Measurements from ENCODE around the gene SLC12A8. TPM values are rescaled to one million over a fixed set of nuclear protein-coding genes. Genes with fewer than 3 reads are reported as not detected.

The SLC12A8 gene
- total and polyA plus RNA-seq, 2 donors (not counting 1 experiment from before 2014, with no cell fraction given) = 15.1 to 19.5 TPM

- Histone ChIP-seq H3K4me3 (replicated peaks in 1 of 4; ENCODE audit: control extremely low read depth in 1 of 4, insufficient read depth in 1 of 4, low read depth in 3 of 4, low read length in 4 of 4) (no peak overlapping the region), H3K4me1 (ENCODE audit: control insufficient read depth, extremely low read depth, insufficient read depth, low read length) (no peaks in the 10 kb centered on the region), H3K27ac (ENCODE audit: insufficient read depth, low read length) (no peak overlapping the region), H3K9me3 (ENCODE audit: control insufficient read depth, insufficient read depth, low read depth, low read length) (no peaks in the 10 kb centered on the region), H3K36me3 (ENCODE audit: control insufficient read depth, insufficient read depth, low read length) (peaks cover 3% of the 10 kb centered on the region), H4K20me1 (ENCODE audit: control insufficient read depth, extremely low read depth, insufficient read depth, low read length) (peaks cover 2% of the 10 kb centered on the region), H2AFZ (ENCODE audit: low read length) (no peak overlapping the region), H3K4me2 (ENCODE audit: extremely low read depth, insufficient read depth, low read length) (no peak overlapping the region), H3K9ac (ENCODE audit: insufficient read depth, low read length) (no peak overlapping the region), H3K79me2 (ENCODE audit: control insufficient read depth, insufficient read depth, low read length) (peaks cover 89% of the 10 kb centered on the region), H3K27me3 (ENCODE audit: control insufficient read depth, insufficient read depth, low read length) (no peaks in the 10 kb centered on the region)
- TF ChIP-seq CTCF (conservative IDR thresholded peaks at IDR 0.05 in 1 of 2, IDR thresholded peaks at IDR 0.05 in 1 of 2; ENCODE audit: low read depth in 1 of 2, low read length in 2 of 2) (no peak), EZH2 (IDR thresholded peaks at IDR 0.05; ENCODE audit: low read length, missing control alignments) (no peak)
- DNase-seq (ENCODE audit: low read depth in 2 of 2) = no peak
Measured at GRCh38 chr3:125033616-125034015, 178.9 kb downstream of the SLC12A8 start.

GRCh38 chr3:125033135-125033534 is 179.4 kb downstream of the SLC12A8 start:
- Histone ChIP-seq H3K9ac (ENCODE audit: insufficient read depth, low read length) (no peak overlapping the region), H3K79me2 (ENCODE audit: control insufficient read depth, insufficient read depth, low read length) (peaks cover 89% of the 10 kb centered on the region), H3K36me3 (ENCODE audit: control insufficient read depth, insufficient read depth, low read length) (peaks cover 5% of the 10 kb centered on the region)

GRCh38 chr3:125032683-125033082 is 179.9 kb downstream of the SLC12A8 start:
- no peaks in the 10 kb centered on the region for H3K4me1 ChIP-seq (ENCODE audit: control insufficient read depth, extremely low read depth, insufficient read depth, low read length)
- H2AFZ ChIP-seq (ENCODE audit: low read length) = no peak overlapping the region
- H3K27me3 ChIP-seq (ENCODE audit: control insufficient read depth, insufficient read depth, low read length) = no peaks in the 10 kb centered on the region
- peaks cover 9% of the 10 kb centered on the region for H3K36me3 ChIP-seq (ENCODE audit: control insufficient read depth, insufficient read depth, low read length)
- no peak overlapping the region for H3K4me3 ChIP-seq (replicated peaks in 1 of 4; ENCODE audit: control extremely low read depth in 1 of 4, insufficient read depth in 1 of 4, low read depth in 3 of 4, low read length in 4 of 4)
- H3K27ac ChIP-seq (ENCODE audit: insufficient read depth, low read length) = no peak overlapping the region
- no peak for DNase-seq (ENCODE audit: low read depth in 2 of 2)
- H3K9me3 ChIP-seq (ENCODE audit: control insufficient read depth, insufficient read depth, low read depth, low read length) = no peaks in the 10 kb centered on the region
- H4K20me1 ChIP-seq (ENCODE audit: control insufficient read depth, extremely low read depth, insufficient read depth, low read length) = peaks cover 2% of the 10 kb centered on the region
- no peak overlapping the region for H3K4me2 ChIP-seq (ENCODE audit: extremely low read depth, insufficient read depth, low read length)
- H3K79me2 ChIP-seq (ENCODE audit: control insufficient read depth, insufficient read depth, low read length) = peaks cover 89% of the 10 kb centered on the region
- TF ChIP-seq CTCF (conservative IDR thresholded peaks at IDR 0.05 in 1 of 2, IDR thresholded peaks at IDR 0.05 in 1 of 2; ENCODE audit: low read depth in 1 of 2, low read length in 2 of 2) = no peak
- TF ChIP-seq EZH2 (IDR thresholded peaks at IDR 0.05; ENCODE audit: low read length, missing control alignments) = no peak
- no peak overlapping the region for H3K9ac ChIP-seq (ENCODE audit: insufficient read depth, low read length)

More at GRCh38 chr3:125033135-125033534, 179.4 kb downstream of the SLC12A8 start:
- H3K4me2 ChIP-seq (ENCODE audit: extremely low read depth, insufficient read depth, low read length) = no peak overlapping the region
- H3K27me3 ChIP-seq (ENCODE audit: control insufficient read depth, insufficient read depth, low read length) = no peaks in the 10 kb centered on the region
- H3K27ac ChIP-seq (ENCODE audit: insufficient read depth, low read length) = no peak overlapping the region
- H3K4me1 ChIP-seq (ENCODE audit: control insufficient read depth, extremely low read depth, insufficient read depth, low read length) = no peaks in the 10 kb centered on the region
- no peak for DNase-seq (ENCODE audit: low read depth in 2 of 2)
- no peak overlapping the region for H2AFZ ChIP-seq (ENCODE audit: low read length)
- no peaks in the 10 kb centered on the region for H3K9me3 ChIP-seq (ENCODE audit: control insufficient read depth, insufficient read depth, low read depth, low read length)
- TF ChIP-seq EZH2 (IDR thresholded peaks at IDR 0.05; ENCODE audit: low read length, missing control alignments) = no peak
- TF ChIP-seq CTCF (conservative IDR thresholded peaks at IDR 0.05 in 1 of 2, IDR thresholded peaks at IDR 0.05 in 1 of 2; ENCODE audit: low read depth in 1 of 2, low read length in 2 of 2) = no peak
- peaks cover 2% of the 10 kb centered on the region for H4K20me1 ChIP-seq (ENCODE audit: control insufficient read depth, extremely low read depth, insufficient read depth, low read length)
- no peak overlapping the region for H3K4me3 ChIP-seq (replicated peaks in 1 of 4; ENCODE audit: control extremely low read depth in 1 of 4, insufficient read depth in 1 of 4, low read depth in 3 of 4, low read length in 4 of 4)

Other genes with a start within 250 kb of the SLC12A8 start
- gene HEG1, start 156.8 kb downstream of the SLC12A8 start, total RNA-seq = 69.9 and 137 TPM in 2 replicates
- 167 and 305 TPM in 2 replicates for gene HEG1, start 156.8 kb downstream of the SLC12A8 start, polyA plus RNA-seq
- 33.6 and 41.3 TPM in 2 replicates for gene ZNF148, start 162.6 kb upstream of the SLC12A8 start, total RNA-seq
- 27.7 and 37.7 TPM in 2 replicates for gene ZNF148, start 162.6 kb upstream of the SLC12A8 start, polyA plus RNA-seq